PFSK-1 (cell line): ENCODE data around the gene COPB1.

ENCODE experiments used
- FOXP2 ChIP-seq: optimal IDR thresholded peaks from 2 replicates; pipeline ENCODE3; 2011; ENCODE audit warnings: borderline replicate concordance, control low read depth, inconsistent platforms; ENCODE audit not compliant: insufficient read depth; ENCODE audit errors: extremely low read length, extremely low read depth
- POLR2AphosphoS5 ChIP-seq: IDR thresholded peaks from 2 replicates; pipeline ENCODE4 v1.6.1; 2012; ENCODE audit warnings: low read depth, mild to moderate bottlenecking, control low read depth, low read length, moderate library complexity
- SIN3A ChIP-seq: IDR thresholded peaks from 2 replicates; pipeline ENCODE4 v1.6.1; 2012; ENCODE audit warnings: mild to moderate bottlenecking, low read length, moderate library complexity, borderline replicate concordance; ENCODE audit not compliant: insufficient read depth
- TAF1 ChIP-seq: IDR thresholded peaks from 2 replicates; pipeline ENCODE4 v1.6.1; 2012; ENCODE audit warnings: low read length, control low read depth, borderline replicate concordance; ENCODE audit not compliant: insufficient read depth
- TF ChIP-seq, protein P1 (sequence below), 2 experiments: IDR thresholded peaks; 2 replicates each; pipeline versions ENCODE4 v1.6.1 to v1.8.0; 2011 to 2012; ENCODE audit warnings: low read depth in 2 of 2, low read length in 2 of 2, control low read depth in 1 of 2, inconsistent platforms in 1 of 2, mild to moderate bottlenecking in 1 of 2, moderate library complexity in 1 of 2; ENCODE audit not compliant: insufficient read depth in 1 of 2

The COPB1 gene

DNA sequence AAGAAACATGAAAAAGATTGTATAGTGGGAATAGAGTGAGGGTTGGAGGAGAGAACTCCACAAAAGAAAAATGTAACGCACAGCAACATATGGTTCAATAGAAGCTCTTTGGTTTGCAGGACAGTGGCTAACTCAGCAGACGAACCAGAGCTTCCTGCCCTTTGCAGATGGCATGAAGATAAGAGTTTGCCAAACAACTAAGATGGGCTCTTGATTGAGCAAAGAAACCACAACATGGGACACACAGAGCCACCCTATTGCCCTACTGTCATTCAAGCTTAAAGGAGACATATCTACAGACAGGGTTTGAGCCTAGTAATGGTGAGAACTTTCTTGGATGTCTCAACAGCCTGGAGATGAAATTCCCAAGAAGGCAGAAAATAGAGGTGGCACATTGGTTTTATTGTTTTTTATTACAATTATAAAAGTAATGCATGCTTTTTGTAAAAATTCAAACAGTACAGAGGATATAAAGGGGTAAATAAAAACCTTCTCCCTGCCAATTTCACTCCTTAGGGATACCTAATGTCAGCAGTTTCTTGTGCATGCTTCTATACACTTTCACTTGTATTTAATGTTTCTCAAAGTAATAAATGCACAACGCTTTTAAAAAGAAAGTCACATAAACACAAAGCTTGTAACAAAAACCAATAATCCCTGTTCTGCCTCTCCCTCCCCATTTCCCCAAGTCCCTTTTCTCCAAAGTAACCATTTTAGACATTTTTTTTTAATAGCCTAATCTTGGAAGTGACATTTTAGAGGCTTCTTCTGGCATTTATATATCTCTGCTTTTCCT lies 63.7 kb downstream of the COPB1 start:
- TF ChIP-seq, protein P1, sequence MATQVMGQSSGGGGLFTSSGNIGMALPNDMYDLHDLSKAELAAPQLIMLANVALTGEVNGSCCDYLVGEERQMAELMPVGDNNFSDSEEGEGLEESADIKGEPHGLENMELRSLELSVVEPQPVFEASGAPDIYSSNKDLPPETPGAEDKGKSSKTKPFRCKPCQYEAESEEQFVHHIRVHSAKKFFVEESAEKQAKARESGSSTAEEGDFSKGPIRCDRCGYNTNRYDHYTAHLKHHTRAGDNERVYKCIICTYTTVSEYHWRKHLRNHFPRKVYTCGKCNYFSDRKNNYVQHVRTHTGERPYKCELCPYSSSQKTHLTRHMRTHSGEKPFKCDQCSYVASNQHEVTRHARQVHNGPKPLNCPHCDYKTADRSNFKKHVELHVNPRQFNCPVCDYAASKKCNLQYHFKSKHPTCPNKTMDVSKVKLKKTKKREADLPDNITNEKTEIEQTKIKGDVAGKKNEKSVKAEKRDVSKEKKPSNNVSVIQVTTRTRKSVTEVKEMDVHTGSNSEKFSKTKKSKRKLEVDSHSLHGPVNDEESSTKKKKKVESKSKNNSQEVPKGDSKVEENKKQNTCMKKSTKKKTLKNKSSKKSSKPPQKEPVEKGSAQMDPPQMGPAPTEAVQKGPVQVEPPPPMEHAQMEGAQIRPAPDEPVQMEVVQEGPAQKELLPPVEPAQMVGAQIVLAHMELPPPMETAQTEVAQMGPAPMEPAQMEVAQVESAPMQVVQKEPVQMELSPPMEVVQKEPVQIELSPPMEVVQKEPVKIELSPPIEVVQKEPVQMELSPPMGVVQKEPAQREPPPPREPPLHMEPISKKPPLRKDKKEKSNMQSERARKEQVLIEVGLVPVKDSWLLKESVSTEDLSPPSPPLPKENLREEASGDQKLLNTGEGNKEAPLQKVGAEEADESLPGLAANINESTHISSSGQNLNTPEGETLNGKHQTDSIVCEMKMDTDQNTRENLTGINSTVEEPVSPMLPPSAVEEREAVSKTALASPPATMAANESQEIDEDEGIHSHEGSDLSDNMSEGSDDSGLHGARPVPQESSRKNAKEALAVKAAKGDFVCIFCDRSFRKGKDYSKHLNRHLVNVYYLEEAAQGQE (IDR thresholded peaks at IDR 0.05; ENCODE audit: insufficient read depth in 1 of 2, low read depth in 2 of 2, low read length in 2 of 2): no peak
- no peak for TF ChIP-seq POLR2AphosphoS5
- no peak for TF ChIP-seq FOXP2
- no peak for TF ChIP-seq TAF1
- no peak for TF ChIP-seq SIN3A

DNA sequence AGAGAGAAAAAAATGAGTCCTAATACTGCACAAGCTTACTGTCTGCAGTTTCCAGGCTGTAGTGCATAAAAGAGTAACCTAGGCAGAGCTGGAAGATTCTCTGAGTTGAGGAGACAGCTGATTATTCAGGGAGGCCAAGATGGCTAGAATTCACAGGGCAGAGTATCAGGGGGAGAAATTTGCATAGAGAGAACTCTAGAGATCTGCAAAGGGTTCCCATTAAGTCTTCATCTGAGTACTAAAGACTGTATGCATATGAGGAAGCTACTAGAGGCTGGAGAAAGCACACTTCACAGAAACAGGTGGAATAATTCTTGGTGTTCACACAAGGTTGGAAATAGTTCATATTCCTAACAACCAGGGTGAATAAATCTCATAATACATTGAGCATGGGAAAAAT lies 74.0 kb downstream of the COPB1 start:
- TF ChIP-seq SIN3A (no peak), TAF1 (no peak), FOXP2 (no peak), POLR2AphosphoS5 (no peak)
- TF ChIP-seq, protein P1 (IDR thresholded peaks at IDR 0.05; ENCODE audit: insufficient read depth in 1 of 2, low read depth in 2 of 2, low read length in 2 of 2): no peak

DNA sequence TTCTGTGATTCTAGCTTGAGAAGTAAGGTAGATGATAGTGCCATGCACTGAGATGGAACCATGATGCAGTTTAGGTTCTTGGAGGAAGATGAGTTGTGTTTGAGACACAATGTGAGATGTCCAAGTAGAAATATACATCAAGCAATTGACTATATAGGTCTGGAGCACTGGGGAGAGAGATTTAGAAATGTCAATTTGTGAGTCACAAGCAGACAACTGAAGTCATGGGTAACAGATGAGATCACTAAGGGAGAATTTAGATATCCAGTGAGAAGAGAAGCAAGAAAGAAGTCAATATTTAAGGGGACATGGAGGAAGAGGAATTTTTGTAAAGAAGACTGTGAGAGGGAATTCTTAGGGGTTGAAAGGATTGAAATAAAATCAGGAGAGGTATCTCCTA lies 75.5 kb downstream of the COPB1 start:
- TF ChIP-seq TAF1: no peak
- TF ChIP-seq POLR2AphosphoS5: no peak
- no peak for TF ChIP-seq SIN3A
- TF ChIP-seq, protein P1 (IDR thresholded peaks at IDR 0.05; ENCODE audit: insufficient read depth in 1 of 2, low read depth in 2 of 2, low read length in 2 of 2): no peak
- TF ChIP-seq FOXP2: no peak

DNA sequence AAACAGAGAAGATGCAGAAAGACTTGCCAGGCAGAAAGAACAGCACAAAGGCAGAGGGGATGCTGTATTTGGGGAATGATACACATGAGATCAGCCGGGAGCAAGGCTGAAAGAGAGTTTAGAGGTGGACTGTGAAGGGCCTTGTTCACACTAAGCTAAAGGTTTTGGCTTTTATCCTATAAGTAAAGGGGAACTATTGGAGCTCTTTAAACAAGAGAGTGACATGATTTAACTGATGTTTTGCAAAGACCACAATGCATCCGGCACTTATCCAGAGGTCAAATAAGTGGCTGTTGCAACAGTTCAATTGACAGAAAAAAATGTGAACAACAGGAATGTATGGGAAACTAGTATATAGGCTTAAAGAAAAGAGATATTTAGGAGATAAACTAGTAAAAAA lies 76.0 kb downstream of the COPB1 start:
- TF ChIP-seq FOXP2 (no peak), SIN3A (no peak), TAF1 (no peak), POLR2AphosphoS5 (no peak)
- TF ChIP-seq, protein P1 (IDR thresholded peaks at IDR 0.05; ENCODE audit: insufficient read depth in 1 of 2, low read depth in 2 of 2, low read length in 2 of 2): no peak
